Amniotic stem cell (primary cell): Measurements from ENCODE around the gene MPPED1.

Source experiments
- DNase-seq: peaks from one replicate; lab custom pipeline; 2025; lab: John Stamatoyannopoulos, UW

Gene MPPED1

GRCh38 chr22:43411040-43411868 lies 560 bp upstream of the MPPED1 start:
- DNase-seq, result no peak

- DNase-seq, result no peak
Observed at GRCh38 chr22:43412808-43413795, 1.3 kb downstream of the MPPED1 start.

GRCh38 chr22:43413826-43414225 lies 2.0 kb downstream of the MPPED1 start:
- no peak for DNase-seq

GRCh38 chr22:43415681-43416080 lies 3.9 kb downstream of the MPPED1 start:
- DNase-seq, result no peak

GRCh38 chr22:43417555-43417954 lies 5.7 kb downstream of the MPPED1 start:
- DNase-seq, result no peak

GRCh38 chr22:43418079-43418825 lies 6.4 kb downstream of the MPPED1 start:
- DNase-seq, result no peak

GRCh38 chr22:43419371-43420080 lies 7.7 kb downstream of the MPPED1 start:
- no peak for DNase-seq

- no peak for DNase-seq
Observed at GRCh38 chr22:43421046-43421665, 9.3 kb downstream of the MPPED1 start.

- DNase-seq, result no peak
Observed at GRCh38 chr22:43421914-43422615, 10.3 kb downstream of the MPPED1 start.

GRCh38 chr22:43423046-43423445 lies 11.2 kb downstream of the MPPED1 start:
- DNase-seq, result no peak

GRCh38 chr22:43424201-43424600 lies 12.4 kb downstream of the MPPED1 start:
- no peak for DNase-seq

- no peak for DNase-seq
Observed at GRCh38 chr22:43424666-43425630, 13.1 kb downstream of the MPPED1 start.

- DNase-seq, result no peak
Observed at GRCh38 chr22:43425976-43426785, 14.4 kb downstream of the MPPED1 start.

GRCh38 chr22:43426816-43427215 lies 15.0 kb downstream of the MPPED1 start:
- DNase-seq, result no peak

- no peak for DNase-seq
Observed at GRCh38 chr22:43427296-43428004, 15.6 kb downstream of the MPPED1 start.

- DNase-seq, result no peak
Observed at GRCh38 chr22:43428005-43428485, 16.2 kb downstream of the MPPED1 start.

- DNase-seq, result no peak
Observed at GRCh38 chr22:43428521-43428920, 16.7 kb downstream of the MPPED1 start.
